Upper lobe of right lung (tissue), 1 donor: Measurements from ENCODE around the gene DTNB. TPM values are rescaled to one million over a fixed set of nuclear protein-coding genes. Genes with fewer than 3 reads are reported as not detected.

Experiments used
- ATAC-seq: fragments of 200-7000 bp; cut with Tn5 transposase; one replicate; pipeline ENCODE4 v1.9.1; 2020; ENCODE audit warnings: mild to moderate bottlenecking, moderate library complexity
- DNase-seq: peaks from one replicate; pipeline ENCODE4 v3.0.0-alpha.2; 2020
- H3K27ac ChIP-seq: fragments of 200-600 bp; one replicate; pipeline ENCODE4 v1.8.0; 2022
- H3K27me3 ChIP-seq: fragments of 200-600 bp; one replicate; pipeline ENCODE4 v1.8.0; 2022; ENCODE audit warnings: mild to moderate bottlenecking
- H3K36me3 ChIP-seq: fragments of 200-600 bp; one replicate; pipeline ENCODE4 v1.8.0; 2022
- H3K4me1 ChIP-seq: fragments of 200-600 bp; one replicate; pipeline ENCODE4 v1.8.0; 2022
- H3K4me3 ChIP-seq: fragments of 200-600 bp; one replicate; pipeline ENCODE4 v1.8.0; 2022; ENCODE audit warnings: mild to moderate bottlenecking
- H3K9me3 ChIP-seq: fragments of 200-600 bp; one replicate; pipeline ENCODE4 v1.8.0; 2022
- intact Hi-C: fragments of 100-400 bp; cut with DNase I; formaldehyde crosslinking; loops from one replicate; pipeline ENCODE4 v1.11.0; 2022
- total RNA-seq: library from RNA; stranded (reverse); fragmentation: NEBNext Ultra II Directional; extraction: Animal tissue kit (Norgen Biotek cat#: 25700); gene quantifications from one replicate; pipeline ENCODE4 v1.2.1, GENCODE V29; 2021
- TF ChIP-seq, protein P1 (sequence below): fragments of 200-600 bp; IDR thresholded peaks from one replicate; pipeline ENCODE4 v1.8.0; 2022; ENCODE audit warnings: antibody characterized with exemption
- donor health status: DM: no; HTN: yes; CAD: no; lungs with severe emphysema.

Gene DTNB
- total RNA-seq, 1 donor from 2014 or later = 18.1 TPM

DNA sequence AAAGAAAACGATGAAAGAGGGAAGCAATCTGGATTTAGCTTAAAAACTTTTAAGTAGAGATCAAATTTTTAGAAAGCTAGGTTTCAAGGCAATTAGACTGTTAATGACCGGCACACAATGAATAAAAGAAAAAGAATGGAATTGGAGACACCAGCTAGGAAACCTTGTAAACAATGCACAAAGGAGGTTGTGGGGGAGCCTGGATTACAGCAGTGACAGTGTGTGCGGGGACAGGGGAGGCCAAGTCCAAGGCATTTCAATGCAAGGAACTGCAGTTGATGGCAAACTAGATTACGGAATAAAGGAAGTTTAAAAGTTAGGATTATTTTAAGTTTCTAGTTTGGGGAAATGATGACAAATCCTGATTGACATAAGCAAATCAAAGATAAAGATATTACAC lies 74.5 kb downstream of the DTNB start:
- no peaks in the 10 kb centered on the region for H3K9me3 ChIP-seq
- ATAC-seq (no peak), DNase-seq (no peak)
- H3K36me3 ChIP-seq = no peaks in the 10 kb centered on the region
- no peaks in the 10 kb centered on the region for H3K4me1 ChIP-seq
- TF ChIP-seq, protein P1, sequence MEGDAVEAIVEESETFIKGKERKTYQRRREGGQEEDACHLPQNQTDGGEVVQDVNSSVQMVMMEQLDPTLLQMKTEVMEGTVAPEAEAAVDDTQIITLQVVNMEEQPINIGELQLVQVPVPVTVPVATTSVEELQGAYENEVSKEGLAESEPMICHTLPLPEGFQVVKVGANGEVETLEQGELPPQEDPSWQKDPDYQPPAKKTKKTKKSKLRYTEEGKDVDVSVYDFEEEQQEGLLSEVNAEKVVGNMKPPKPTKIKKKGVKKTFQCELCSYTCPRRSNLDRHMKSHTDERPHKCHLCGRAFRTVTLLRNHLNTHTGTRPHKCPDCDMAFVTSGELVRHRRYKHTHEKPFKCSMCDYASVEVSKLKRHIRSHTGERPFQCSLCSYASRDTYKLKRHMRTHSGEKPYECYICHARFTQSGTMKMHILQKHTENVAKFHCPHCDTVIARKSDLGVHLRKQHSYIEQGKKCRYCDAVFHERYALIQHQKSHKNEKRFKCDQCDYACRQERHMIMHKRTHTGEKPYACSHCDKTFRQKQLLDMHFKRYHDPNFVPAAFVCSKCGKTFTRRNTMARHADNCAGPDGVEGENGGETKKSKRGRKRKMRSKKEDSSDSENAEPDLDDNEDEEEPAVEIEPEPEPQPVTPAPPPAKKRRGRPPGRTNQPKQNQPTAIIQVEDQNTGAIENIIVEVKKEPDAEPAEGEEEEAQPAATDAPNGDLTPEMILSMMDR = no peak
- H3K27ac ChIP-seq = no peak overlapping the region
- intact Hi-C loops = no loop called here
- no peak overlapping the region for H3K4me3 ChIP-seq
- no peaks in the 10 kb centered on the region for H3K27me3 ChIP-seq

DNA sequence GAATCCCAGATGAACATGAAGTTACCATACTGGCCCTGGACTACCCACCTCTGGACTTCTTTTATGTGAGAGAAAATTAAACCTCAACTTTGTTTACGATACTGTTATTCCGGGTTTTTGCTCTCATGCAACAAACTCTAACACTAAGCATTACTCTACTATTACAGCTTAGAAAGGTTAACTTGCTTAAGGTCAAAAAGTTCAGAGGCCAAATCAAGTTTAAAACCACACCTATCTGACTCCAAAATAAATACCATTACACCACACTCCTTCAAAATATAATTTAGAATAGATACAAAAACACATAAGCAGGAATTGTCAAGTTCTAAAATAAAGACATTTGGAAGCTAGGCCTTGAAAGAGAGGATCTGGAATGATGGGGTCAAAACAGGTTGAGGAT lies 75.0 kb downstream of the DTNB start:
- no peaks in the 10 kb centered on the region for H3K9me3 ChIP-seq
- no peaks in the 10 kb centered on the region for H3K27me3 ChIP-seq
- no peak overlapping the region for H3K4me3 ChIP-seq
- ATAC-seq (no peak), DNase-seq (no peak)
- TF ChIP-seq, protein P1 = no peak
- intact Hi-C loops = no loop called here
- H3K36me3 ChIP-seq = no peaks in the 10 kb centered on the region
- no peaks in the 10 kb centered on the region for H3K4me1 ChIP-seq
- H3K27ac ChIP-seq = no peak overlapping the region

DNA sequence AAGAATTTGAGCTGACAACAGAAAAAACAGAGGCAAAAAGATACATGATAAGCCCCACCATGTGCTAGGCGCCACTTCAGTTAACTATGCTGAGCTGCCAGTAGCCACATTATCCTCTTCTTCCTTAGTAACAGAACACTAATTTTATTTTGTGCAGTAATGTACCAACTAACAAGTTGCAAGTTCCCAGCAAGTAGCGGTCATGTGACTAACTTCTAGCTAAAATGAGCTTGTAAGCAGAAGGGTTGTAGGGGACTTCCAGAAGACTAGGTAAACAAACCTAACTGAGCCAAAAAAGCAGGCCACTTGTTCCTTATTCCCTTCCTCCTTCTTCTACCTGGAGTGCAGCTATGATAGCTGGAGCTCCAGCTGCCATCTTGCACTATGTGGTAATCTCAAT lies 75.5 kb downstream of the DTNB start:
- Histone ChIP-seq H3K4me1 (no peaks in the 10 kb centered on the region), H3K36me3 (no peaks in the 10 kb centered on the region), H3K9me3 (no peaks in the 10 kb centered on the region), H3K4me3 (no peak overlapping the region), H3K27me3 (no peaks in the 10 kb centered on the region), H3K27ac (no peak overlapping the region)
- TF ChIP-seq, protein P1 = no peak
- intact Hi-C loops = no loop called here
- no peak for DNase-seq
- no peak for ATAC-seq

DNA sequence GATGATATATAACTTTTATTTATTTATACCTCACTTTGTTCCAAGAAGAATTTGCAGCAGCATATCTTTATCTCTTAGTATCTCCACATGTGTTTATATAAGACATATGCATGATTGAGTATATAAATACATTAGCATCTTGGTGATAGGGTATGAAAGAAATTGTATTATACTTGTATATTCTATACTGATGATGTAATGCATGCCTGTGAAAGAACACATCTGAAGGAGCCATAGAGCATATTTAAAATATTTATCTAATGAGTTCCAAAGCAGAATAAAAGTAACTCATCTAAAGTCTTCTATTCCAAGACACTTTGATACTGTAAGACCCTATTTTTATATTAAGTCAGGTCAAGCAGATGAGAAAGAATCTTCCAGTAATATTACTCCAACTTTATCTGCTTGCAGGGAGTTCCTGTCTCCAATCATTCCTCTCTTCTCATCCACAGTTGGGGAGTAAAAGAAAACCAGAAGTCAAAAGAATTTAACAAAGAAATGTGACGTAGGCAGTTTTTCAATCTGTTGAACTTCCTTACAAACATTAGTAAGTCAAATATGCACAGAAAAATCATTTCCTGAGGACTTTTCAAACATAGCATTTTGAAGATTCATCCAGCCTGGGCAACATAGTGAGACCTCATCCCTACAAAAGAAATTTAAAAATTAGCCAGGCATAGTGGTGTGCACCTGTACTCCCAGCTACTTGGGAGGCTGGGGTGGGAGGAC lies 76.7 kb downstream of the DTNB start:
- TF ChIP-seq, protein P1 = no peak
- intact Hi-C loops = no loop called here

DNA sequence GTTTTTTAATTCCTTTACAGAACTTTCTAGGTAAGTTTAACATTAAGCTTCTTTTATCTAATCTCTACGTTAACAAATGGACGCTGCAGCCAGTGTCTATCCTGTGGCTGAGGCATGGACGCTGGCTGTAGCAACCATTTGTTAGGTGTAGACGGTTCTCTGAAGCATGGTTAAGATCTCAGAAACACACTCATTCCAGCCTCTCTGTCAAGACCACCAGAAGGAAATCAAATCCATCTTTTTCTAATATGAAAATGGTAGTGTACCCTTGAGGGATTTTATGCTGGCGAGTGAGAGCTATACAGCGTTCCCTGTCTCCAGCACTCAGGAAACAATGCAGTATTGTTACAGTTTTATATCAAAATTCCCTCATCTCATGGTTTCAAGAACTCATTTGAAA lies 78.0 kb downstream of the DTNB start:
- H3K36me3 ChIP-seq = no peaks in the 10 kb centered on the region
- H3K27me3 ChIP-seq = no peaks in the 10 kb centered on the region
- H3K9me3 ChIP-seq = no peaks in the 10 kb centered on the region
- no peak for DNase-seq
- no peak overlapping the region for H3K27ac ChIP-seq
- H3K4me3 ChIP-seq = no peak overlapping the region
- no peaks in the 10 kb centered on the region for H3K4me1 ChIP-seq
- intact Hi-C loops = no loop called here
- ATAC-seq = no peak
- TF ChIP-seq, protein P1 = no peak

More for the DNA sequence above, 76.7 kb downstream of the DTNB start:
- DNase-seq (no peak), ATAC-seq (no peak)
- H3K36me3 ChIP-seq = no peaks in the 10 kb centered on the region
- no peaks in the 10 kb centered on the region for H3K27me3 ChIP-seq
- H3K4me1 ChIP-seq = no peaks in the 10 kb centered on the region
- no peaks in the 10 kb centered on the region for H3K9me3 ChIP-seq
- H3K4me3 ChIP-seq = no peak overlapping the region
- H3K27ac ChIP-seq = no peak overlapping the region

DNA sequence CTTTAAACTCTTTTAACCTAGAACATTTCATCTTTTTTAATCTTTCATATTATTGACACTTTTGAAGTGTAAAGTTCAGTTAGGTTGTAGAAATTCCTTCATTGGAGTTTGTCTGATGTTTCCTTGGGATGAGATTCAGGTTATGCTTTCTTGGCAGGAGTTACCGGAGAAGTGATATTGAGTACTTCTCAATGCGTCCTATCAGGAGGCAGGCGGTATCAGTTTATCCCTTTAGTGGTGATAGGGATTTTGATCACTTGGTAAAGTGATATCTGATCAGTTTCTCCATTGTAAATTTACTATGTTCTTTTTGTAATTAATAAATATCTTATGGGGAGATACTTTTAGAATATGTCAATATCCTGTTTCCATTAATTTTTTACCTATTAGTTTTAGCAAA lies 78.4 kb downstream of the DTNB start:
- DNase-seq = no peak
- H3K4me3 ChIP-seq = no peak overlapping the region
- H3K27ac ChIP-seq = no peak overlapping the region
- no peak for ATAC-seq
- no peaks in the 10 kb centered on the region for H3K9me3 ChIP-seq
- intact Hi-C loops = no loop called here
- no peaks in the 10 kb centered on the region for H3K27me3 ChIP-seq
- no peaks in the 10 kb centered on the region for H3K4me1 ChIP-seq
- TF ChIP-seq, protein P1 = no peak
- H3K36me3 ChIP-seq = no peaks in the 10 kb centered on the region
